GM18526 (cell line): Measurements from ENCODE around the gene KIF5A.

Source experiments
- POLR2A ChIP-seq: IDR thresholded peaks from 3 replicates; pipeline ENCODE4 v1.6.1; 2011; ENCODE audit not compliant: insufficient read length; ENCODE audit errors: extremely low read depth

The KIF5A gene

GRCh38 chr12:57520053-57520818 is 29.6 kb upstream of the KIF5A start, which contains the start of gene DDIT3:
Gene DDIT3 (minus strand): TSS chr12:57520514. CDS start chr12:57517406, 3,108 bp downstream.
- peak; percentile 99 for TF ChIP-seq POLR2A

- no peak for TF ChIP-seq POLR2A
Observed at GRCh38 chr12:57521525-57522010, 28.3 kb upstream of the KIF5A start.

GRCh38 chr12:57522011-57522886 is 27.6 kb upstream of the KIF5A start, which contains the start of gene MBD6:
Gene MBD6 (plus strand): TSS chr12:57522824. CDS start chr12:57524304, 1,480 bp downstream.
- peak; percentile 51 for TF ChIP-seq POLR2A

GRCh38 chr12:57522887-57523705 is 26.7 kb upstream of the KIF5A start:
- peak; percentile 52 for TF ChIP-seq POLR2A

GRCh38 chr12:57523706-57524614 is 25.9 kb upstream of the KIF5A start:
- no peak for TF ChIP-seq POLR2A

- no peak for TF ChIP-seq POLR2A
Observed at GRCh38 chr12:57524814-57525614, 24.8 kb upstream of the KIF5A start.

GRCh38 chr12:57525615-57526383 is 24.0 kb upstream of the KIF5A start:
- no peak for TF ChIP-seq POLR2A

GRCh38 chr12:57526477-57527126 is 23.2 kb upstream of the KIF5A start:
- no peak for TF ChIP-seq POLR2A

GRCh38 chr12:57527184-57527583 is 22.7 kb upstream of the KIF5A start:
- no peak for TF ChIP-seq POLR2A

GRCh38 chr12:57528176-57528575 is 21.7 kb upstream of the KIF5A start:
- no peak for TF ChIP-seq POLR2A

- TF ChIP-seq POLR2A = no peak
Observed at GRCh38 chr12:57528831-57529555, 20.9 kb upstream of the KIF5A start.
